Retinal pigment epithelial cell (primary cell): Measurements from ENCODE around the gene SLC26A8.
"Not testable (repeated sequence)": the region's sequence is repeated elsewhere in the genome, so short reads cannot be mapped to it uniquely, and the experiment has no call there.

ENCODE experiments used
- DNase-seq: peaks from one replicate; pipeline ENCODE4 v3.0.0-alpha.2; 2010; ENCODE audit warnings: low read depth
- H3K4me3 ChIP-seq: 2 replicates; pipeline ENCODE4 v1.5.1; 2011; ENCODE audit warnings: mild to moderate bottlenecking, low read length, control low read depth, moderate library complexity
- CTCF ChIP-seq: conservative IDR thresholded peaks from 2 replicates; pipeline ENCODE4 v1.5.1; 2011; ENCODE audit warnings: low read depth, low read length, control low read depth, inconsistent platforms

SLC26A8 gene

GRCh38 chr6:35980991-35981645, 43.3 kb downstream of the SLC26A8 start:
- no peak for TF ChIP-seq CTCF
- DNase-seq, result no peak
- no peak overlapping the region for H3K4me3 ChIP-seq

GRCh38 chr6:35980126-35980525, 44.3 kb downstream of the SLC26A8 start:
- not testable (repeated sequence) for DNase-seq

DNA sequence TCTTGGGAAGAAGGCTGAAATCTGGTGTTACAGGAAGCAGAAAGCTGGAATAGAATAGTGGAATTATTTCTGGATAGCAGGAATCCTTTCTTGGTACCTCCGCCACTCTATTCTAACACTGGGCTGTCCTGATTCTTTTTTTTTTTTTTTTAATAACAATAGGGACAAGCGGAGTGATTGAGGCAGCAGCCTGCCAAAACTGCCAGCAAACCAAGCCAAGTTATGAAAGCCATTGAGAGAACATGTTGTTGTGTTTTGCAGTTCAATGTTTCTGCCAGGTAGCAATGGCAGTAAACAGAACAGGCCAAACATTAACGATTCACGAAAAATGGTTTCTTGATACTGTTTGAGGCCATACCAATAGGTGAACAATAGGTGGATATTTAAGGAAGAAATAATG, 47.1 kb downstream of the SLC26A8 start:
- no peak for TF ChIP-seq CTCF
- no peak overlapping the region for H3K4me3 ChIP-seq
- no peak for DNase-seq

More at GRCh38 chr6:35980126-35980525, 44.3 kb downstream of the SLC26A8 start:
- not testable (repeated sequence) for H3K4me3 ChIP-seq

- no peak overlapping the region for H3K4me3 ChIP-seq
- DNase-seq, result no peak
- TF ChIP-seq CTCF, result no peak
These were observed 50.7 kb downstream of the SLC26A8 start for GRCh38 chr6:35973670-35974222.

DNA sequence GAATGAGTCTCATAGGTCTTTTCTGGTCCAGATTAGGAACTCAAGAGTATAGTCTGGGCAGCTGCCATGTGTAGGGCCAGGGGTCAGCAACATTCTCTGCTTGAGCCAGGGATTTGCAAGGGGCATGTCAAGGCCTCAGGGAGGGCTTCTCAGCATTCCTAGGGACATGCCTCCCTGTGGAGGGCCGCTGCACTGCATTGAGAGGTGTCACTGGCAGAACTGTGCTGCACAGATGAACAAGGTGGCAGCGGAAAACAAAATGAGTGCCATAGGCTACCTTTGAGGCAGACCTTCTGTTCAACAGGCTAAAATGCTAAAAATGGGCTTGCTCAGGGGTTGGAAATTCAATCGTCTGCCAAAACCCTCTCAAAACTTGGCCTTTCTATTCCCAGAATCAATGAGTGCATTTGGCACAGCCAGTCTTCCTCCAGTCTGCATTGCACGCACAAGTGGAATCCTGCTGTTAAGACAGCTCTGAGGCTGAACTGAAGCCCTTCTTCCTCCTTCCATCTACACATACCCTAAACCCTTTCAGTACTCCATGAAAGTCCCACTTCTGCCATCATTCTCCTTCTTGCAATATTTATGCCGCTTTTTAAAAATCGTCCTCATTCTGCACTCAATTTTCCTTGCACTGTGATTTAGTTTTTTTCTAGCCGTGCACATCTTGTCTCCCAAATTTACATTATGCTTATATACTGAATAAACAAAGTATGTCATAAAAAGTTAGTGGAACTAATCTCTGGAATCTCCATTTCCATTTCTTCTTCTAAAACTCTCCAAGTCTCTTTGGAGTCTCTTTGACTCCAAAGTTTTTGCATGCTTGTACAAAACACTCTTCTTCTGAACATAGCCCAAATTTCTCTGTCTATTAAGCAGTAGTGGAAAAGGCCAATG, 51.7 kb downstream of the SLC26A8 start:
- TF ChIP-seq CTCF, result peak; percentile 37
- no peak overlapping the region for H3K4me3 ChIP-seq
- DNase-seq, result no peak

DNA sequence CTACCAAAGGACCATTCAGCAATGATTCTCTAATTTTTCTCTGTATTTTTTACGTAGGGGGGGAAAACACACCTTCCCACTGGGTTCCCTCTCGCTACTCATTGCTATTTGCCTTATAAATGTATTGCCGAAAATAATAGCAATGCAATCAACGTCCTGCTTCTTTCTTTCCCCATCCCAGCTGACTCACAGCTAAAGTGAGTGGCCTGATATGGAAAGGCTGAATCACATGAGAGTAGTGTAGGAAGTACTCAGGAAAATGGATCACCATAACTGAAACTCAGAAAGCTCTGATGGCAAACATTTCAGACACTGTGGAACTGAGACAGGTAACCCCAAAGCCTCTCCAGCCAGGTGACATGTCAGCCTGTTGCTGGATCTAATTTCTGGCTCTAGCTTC, 54.3 kb downstream of the SLC26A8 start:
- no peak for TF ChIP-seq CTCF
- no peak overlapping the region for H3K4me3 ChIP-seq
- peak; percentile 29 for DNase-seq

- H3K4me3 ChIP-seq, result no peak overlapping the region
- DNase-seq, result no peak
- no peak for TF ChIP-seq CTCF
These were observed 54.8 kb downstream of the SLC26A8 start for GRCh38 chr6:35969646-35970045.
